ENCODE results near the gene TNFSF11.
"Not testable (repeated sequence)": the region's sequence is repeated elsewhere in the genome, so short reads cannot be mapped to it uniquely, and the experiment has no call there.

The TNFSF11 gene, protein sequence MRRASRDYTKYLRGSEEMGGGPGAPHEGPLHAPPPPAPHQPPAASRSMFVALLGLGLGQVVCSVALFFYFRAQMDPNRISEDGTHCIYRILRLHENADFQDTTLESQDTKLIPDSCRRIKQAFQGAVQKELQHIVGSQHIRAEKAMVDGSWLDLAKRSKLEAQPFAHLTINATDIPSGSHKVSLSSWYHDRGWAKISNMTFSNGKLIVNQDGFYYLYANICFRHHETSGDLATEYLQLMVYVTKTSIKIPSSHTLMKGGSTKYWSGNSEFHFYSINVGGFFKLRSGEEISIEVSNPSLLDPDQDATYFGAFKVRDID

GRCh38 chr13:42574011-42574410 lies at the start of gene TNFSF11:
Gene TNFSF11, plus strand, starts transcription at chr13:42574152. Its CDS starts 152 bp downstream, at chr13:42574304.
- no peak for DNase-seq

DNA sequence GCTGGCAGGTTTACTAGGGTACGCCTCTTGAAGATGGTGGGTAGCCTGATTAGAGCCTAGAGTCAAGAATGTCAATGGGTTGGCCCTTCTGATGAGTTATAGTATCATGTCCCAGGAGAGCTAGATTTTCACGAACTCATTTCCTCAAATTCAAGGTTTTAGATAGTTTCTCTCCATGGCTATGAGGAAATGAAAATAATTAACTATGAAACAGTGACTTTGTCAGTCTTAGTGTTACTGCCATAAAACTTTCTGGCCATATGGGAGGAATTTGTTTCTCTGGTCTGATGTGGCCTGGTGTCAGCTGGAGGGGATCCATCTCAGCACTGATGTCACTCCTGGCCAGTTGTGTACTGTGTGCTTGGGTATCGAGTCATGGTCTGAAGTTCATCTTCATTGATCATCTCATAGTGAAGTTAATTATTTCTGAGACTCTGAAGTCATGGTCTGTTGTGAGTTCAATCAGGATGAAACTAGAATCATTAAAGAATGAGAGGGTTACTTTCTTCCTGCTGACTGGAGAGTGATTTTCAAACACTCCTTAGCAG lies 49.4 kb upstream of the TNFSF11 start:
- no peak for DNase-seq

DNA sequence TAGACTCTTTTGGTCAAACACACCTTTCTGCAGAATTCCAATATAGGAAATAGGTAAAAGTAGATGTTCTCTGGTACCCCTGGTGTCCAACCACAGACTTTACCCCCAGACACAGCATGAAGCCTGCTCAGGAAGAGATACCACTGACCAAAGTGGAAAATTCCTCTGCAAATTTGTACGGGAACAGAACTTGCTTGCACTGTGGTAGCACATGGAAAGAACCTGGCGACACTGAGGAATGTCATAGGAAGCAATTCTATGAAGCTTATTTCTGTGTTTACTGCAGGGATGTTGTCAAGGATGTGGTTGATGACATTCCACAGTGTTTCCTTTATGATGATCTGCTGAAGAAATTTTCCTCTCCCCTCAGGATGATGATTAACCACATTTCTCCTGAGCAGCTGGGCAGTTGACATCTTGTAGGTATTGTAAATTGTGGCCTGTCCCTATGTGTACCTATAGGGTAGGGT lies 48.9 kb upstream of the TNFSF11 start:
- peak; percentile 4 for DNase-seq

- DNase-seq, result no peak
Measured at GRCh38 chr13:42526276-42526675, 47.7 kb upstream of the TNFSF11 start.

DNA sequence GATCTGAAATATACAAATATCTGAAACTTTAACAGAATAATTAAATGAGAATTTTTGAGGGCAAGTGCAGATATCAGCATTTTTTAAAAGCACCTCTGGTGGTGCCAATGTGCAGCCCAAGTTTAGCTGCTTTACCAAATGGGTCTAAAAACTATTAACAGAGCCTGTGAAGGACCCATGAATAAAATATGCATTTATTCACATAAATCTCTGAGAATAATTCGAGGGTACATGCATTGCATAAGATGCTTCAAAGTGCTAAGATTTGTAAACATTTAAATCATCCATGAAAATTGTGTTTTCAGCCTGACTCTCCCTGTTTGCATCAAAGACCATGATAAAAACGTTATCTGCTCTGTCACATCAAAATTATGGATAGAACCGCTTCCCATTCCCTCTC lies 47.1 kb upstream of the TNFSF11 start:
- DNase-seq, result no peak

DNA sequence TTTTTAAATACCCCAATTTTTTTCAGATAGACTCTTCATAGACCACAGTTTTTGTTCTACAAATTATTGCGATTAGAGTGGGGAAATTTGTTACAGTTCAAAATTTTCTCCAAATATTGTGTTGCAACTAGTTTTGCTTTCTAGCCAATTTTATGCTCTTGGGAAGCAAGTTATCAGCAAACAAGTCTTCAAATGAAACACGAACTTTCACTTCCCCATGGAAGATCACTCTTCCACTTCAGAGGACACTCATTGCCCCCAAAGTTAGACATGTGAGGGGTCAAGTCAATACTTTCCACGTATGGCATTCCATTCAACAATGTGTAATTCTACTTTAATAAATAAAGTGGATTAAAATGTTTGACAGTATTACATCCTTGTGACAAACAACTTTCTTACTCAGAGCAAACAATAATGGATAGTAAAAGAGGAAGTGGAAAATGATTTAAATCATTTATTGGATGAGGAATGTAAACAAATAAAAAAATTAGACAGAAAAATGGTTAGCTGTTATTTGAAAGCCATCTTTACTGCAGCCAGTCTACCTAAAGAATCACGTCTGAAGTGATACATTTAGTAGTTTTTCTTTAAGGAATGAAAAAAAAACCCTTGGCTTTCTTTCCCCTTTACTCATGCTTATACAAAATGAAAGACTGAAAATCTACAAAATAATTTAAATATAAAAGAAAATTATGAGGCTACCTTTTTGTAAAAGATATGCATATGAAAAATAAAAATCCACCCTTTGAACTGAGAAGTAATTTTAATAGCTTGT lies 41.2 kb upstream of the TNFSF11 start:
- no peak for DNase-seq

DNA sequence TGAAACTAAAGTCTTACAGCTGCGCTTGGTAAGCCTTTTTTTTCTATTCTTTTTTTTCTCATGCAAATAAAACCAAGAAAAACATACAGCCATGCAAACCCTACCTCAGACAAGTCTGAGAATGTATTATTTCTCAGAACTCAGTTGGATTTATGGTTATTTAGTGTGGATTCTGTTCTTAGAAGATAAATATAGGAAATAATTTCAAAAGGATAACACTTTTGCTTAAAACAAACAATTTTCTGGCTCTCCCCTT lies 40.7 kb upstream of the TNFSF11 start:
- DNase-seq, result no peak

GRCh38 chr13:42534785-42535184 lies 39.2 kb upstream of the TNFSF11 start:
- DNase-seq, result no peak

DNA sequence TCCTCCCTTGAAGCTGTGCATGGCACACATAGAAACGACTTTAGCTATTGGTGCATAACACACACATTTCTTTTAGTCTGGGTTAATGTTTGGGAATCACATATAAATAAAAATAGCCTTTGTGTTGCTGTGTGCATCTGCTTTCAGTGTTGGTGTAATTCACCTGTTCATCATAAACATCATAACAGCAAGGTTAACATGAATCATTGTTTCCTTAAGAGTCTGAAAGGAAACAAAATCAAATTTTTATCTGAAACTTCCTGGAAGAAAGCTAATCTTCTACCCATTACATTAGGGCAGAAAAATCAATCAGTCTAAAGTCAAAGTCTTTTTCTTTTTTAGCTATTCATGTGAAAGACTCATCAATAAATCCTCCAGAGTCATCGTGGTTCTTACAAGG lies 35.0 kb upstream of the TNFSF11 start:
- DNase-seq, result no peak

DNA sequence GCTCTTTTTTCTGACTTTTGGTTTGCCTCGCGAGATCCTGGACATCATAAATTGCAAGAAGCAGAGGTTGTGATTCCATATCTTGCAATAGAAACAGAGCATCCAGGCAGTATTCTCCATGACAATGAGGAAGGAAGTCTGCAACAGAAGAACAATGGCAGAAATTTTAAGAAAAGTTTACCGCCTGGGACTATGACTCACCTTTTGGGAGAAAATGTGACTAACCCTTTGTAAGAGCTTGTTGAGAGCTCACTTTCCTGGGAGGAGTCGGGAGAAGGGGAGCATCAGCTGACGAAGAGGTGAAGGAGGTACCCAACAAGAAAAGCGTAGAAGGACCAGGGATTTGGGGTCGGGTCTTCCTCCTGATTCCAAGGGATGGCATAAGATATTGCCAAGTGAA lies 34.3 kb upstream of the TNFSF11 start:
- no peak for DNase-seq

- DNase-seq, result no peak
Measured at GRCh38 chr13:42543215-42543797, 30.6 kb upstream of the TNFSF11 start.

GRCh38 chr13:42544246-42544926 lies 29.6 kb upstream of the TNFSF11 start:
- DNase-seq, result no peak

DNA sequence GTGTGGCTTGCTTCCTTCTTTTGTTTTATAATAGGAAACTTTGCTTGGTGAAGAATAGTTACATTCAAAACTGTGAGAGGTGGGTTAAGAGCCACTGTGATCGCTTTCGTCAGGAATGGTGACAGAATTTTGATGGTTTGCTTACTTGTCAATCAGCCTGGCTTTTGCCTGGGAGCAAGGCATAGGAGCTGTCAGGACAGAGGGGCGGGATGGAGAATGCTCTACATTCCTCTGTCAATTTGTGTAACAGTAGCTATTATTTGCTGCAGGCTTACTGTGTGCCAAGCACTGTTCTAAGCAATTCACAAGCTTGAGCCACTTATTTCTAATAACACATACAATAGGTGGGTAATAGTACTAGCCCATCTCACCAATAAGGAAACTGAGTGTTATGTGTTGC lies 28.1 kb upstream of the TNFSF11 start:
- DNase-seq, result no peak

DNA sequence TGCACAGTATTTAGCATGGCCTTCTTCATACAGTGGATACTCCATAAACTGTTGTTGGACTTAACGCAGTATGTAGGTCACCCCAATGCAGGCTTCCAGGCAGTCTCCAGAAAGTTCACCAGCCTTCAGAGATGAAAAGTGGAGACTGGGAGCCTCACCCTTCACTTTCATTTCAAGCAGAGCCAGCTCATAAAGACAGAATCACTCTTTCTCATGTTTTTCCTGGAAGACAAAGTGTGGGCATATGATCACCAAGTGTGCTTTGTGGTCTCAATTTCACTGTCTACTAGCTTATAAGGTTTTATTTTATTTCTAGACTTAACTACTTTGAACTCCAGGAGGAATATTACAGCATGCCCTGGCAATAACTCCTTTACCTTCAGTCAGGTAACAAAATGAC lies 26.3 kb upstream of the TNFSF11 start:
- no peak for DNase-seq

DNA sequence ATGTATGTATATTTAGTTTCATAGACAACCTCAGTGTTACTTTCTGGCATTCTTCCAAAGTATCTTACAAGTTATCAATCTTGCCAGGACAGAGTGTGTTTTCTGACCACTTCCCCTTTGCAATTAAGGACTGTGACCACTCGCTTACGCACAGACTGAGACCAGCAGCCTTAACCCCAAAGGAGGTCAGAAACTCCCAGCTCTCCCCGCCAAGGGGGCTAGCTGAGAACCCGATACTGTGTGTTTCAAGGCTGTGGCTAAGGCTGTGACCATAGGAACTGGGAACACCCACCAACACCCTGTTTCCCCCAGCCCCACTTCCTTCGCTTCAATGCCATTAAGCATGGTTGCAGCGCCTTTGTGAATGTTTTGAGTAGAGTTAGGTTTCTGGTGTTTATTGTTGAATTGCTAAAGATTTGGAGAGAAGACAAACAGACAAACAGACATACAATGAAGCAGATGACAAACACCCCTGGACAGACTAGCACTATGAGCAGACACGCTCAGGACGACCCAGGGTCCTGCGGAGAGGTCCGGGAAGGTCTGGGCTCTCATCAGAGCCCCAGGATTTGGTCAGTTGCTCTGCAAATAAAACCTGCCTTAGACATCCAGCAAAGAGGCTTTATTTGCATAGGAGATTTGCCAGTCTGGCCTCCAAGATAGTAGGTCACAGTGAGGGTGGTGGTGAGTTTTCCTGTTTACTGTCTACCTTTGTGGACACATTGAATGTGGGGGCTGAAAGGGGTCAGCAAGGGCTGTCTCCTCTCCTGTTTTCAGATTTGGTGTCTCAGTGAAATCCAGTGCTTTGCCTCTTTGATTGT lies 25.0 kb upstream of the TNFSF11 start:
- DNase-seq, result no peak

DNA sequence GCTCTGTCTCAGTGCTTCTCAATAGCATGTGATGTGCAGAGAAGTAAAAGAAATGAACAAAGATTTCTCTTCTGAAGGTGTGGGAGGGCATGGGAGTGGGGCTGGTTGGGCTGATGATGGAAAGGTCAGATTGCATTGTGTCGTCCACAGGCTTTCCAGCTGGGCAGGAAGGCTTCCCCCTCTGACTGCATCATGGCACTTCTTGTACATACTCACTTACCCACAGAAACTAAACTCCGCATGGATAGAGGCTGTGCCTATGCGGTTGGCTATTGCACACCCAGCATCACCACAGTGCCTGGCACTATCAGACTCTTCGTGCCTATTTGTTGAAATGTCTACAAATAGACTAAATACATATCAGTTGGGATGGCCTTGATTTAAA lies 24.4 kb upstream of the TNFSF11 start:
- DNase-seq, result no peak

DNA sequence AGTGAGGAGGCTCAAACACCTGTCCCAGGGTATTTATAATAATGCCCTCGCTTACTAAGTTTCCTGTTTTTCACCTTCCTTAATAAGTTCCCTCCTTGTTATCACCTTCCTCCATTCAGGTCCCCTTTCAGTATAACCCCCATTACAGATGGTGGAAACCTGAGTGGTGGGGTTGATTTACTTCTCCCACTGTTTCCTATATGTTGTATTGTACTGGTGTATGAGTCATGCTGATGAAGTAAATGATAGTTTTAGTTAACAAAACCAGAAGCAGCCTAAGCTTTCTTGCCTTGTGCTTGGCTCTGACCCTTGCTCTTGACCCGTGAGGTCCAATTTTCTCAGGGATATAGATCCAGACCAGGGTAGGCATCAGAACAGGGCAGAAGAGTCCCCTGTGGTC lies 22.3 kb upstream of the TNFSF11 start:
- no peak for DNase-seq

DNA sequence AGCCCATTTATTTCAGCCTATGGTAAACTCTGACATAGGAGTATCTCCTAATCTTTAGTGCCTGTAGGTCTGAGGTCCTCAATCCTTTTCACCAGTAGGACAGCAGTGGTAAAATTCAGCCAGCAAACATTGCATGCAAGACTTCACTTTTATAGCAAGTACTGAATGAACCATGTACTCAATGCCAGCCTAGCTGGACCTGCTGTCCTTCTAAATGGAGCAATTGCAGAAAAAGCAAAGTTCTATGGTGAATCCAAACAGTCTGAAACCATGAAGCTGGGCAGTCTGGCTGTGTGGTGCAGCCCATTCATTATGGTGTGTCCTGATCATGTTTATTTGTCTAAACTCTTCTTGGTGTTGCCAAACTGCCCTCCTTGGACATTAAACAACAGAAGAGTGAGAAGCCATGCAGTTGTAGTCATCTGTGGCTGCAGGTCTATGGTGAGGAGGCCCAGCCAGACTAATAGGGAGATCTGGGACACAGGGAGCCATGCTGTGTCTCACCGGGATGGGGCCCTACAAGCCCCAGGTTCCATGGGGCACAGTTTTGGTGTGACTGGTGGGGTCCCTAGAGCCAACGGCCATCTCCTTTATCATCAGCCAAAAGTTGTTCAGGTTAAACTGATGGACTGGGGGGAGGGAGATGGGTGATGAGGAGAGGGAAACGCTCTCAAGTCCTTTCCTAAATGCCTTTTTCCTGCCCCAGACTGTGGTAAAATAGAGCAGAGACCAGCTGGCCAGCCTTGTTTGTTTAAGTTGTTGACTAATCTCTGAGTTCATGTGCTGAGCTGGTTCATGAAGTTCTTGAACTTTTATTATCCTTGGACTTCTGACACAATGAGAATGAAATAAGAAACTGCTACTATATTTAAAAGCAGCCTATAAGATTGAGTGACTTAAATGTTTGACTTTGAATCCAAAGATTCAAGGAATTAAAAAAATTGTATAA lies 20.6 kb upstream of the TNFSF11 start:
- peak; percentile 77 for DNase-seq

DNA sequence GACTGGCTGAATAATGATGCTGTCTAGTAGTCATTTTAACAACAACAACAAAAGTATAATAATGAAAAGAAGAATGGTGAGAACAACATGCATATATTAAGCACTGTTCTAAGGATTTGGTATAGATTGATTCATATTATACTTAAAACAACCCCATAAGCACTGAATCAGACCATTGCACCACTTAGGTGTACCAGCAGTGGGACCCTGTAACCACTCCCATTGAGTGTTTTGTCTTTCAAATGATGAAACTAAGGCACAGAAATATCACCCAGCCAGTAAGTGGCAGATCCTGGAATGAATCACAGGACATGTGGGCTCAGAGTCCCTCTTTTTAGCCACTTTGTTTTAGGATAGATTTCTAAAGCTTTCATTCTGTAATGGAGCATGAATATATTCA lies 14.9 kb upstream of the TNFSF11 start:
- DNase-seq, result no peak

DNA sequence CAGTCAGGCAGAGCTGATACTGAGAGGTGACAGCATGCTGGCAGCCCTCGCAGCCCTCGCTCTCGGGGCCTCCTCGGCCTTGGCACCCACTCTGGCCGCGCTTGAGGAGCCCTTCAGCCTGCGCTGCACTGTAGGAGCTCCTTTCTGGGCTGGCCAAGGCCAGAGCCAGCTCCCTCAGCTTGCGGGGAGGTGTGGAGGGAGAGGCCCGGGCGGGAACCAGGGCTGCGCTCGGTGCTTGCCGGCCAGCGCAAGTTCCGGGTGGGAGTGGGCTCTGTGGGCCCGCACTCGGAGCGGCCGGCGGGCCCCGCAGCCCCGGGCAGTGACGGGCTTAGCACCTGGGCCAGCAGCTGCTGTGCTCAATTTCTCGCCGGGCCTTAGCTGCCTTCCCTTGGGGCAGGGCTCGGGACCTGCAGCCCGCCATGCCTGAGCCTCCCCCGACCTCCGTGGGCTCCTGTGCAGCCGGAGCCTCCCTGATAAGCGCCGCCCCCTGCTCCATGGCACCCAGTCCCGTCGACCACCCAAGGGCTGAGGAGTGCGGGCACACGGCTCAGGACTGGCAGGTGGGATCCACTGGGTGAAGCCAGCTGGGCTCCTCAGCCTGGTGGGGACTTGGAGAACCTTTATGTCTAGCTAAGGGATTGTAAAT lies 14.3 kb upstream of the TNFSF11 start:
- not testable (repeated sequence) for DNase-seq

DNA sequence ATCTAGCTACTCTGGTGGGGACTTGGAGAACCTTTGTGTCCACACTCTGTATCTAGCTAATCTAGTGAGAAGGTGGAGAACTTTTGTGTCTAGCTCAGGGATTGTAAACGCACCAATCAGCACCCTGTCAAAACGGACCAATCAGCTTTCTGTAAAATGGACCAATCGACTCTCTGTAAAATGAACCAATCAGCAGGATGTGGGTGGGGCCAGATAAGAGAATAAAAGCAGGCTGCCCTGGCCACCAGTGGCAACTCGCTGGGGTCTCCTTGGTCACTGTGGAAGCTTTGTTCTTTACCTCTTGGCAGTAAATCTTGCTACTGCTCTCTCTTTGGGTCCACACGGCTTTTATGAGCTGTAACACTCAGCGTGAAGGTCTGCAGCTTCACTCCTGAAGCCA lies 13.6 kb upstream of the TNFSF11 start:
- DNase-seq, result not testable (repeated sequence)

Measured in HCEC 1CT (cell line).